PC-3 (cell line): ENCODE measurements around the gene MAIP1. TPM values are rescaled to one million over a fixed set of nuclear protein-coding genes. Genes with fewer than 3 reads are reported as not detected.

Experiments used
- ATAC-seq: fragments of 200-7000 bp; cut with Tn5 transposase; 2 replicates; pipeline ENCODE4 v1.9.1; 2020; ENCODE audit warnings: mild to moderate bottlenecking, moderate library complexity
- BruUV-seq: library from RNA; stranded (reverse); fragments of 400-500 nt; replicated peaks from 2 replicates; lab custom pipeline; 2021; lab: Mats Ljungman, UMichigan
- CTCF ChIA-PET: fragments of 300-600 bp; sonication (Branson Sonifier 250); formaldehyde crosslinking; loops from one replicate; lab custom pipeline; 2022; ENCODE audit warnings: antibody characterized with exemption; lab: Charles Lee
- POLR2A ChIA-PET: fragments of 300-600 bp; sonication (Branson Sonifier 250); formaldehyde crosslinking; loops from one replicate; lab custom pipeline; 2022; ENCODE audit warnings: antibody characterized with exemption; ENCODE audit not compliant: unreplicated experiment; lab: Charles Lee
- DNase-seq: peaks from one replicate; pipeline ENCODE4 v3.0.0-alpha.2; 2015
- H2AFZ ChIP-seq: fragments of 300-600 bp; sonication (generic); 2 replicates; pipeline ENCODE4 v1.6.0; 2016; ENCODE audit warnings: antibody characterized with exemption, low read length
- H3F3A ChIP-seq: fragments of 300-600 bp; sonication (generic); one replicate; pipeline ENCODE4 v1.6.0; 2017; ENCODE audit warnings: antibody characterized with exemption, low read length, control low read depth, mild to moderate bottlenecking; ENCODE audit not compliant: unreplicated experiment
- H3K27ac ChIP-seq: fragments of 300-600 bp; sonication (generic); 2 replicates; pipeline ENCODE4 v1.5.1; 2016; ENCODE audit warnings: mild to moderate bottlenecking, low read length
- H3K27me3 ChIP-seq: fragments of 300-600 bp; sonication (generic); 2 replicates; pipeline ENCODE4 v1.6.1; 2016; ENCODE audit warnings: low read length, mixed read lengths
- H3K36me3 ChIP-seq: fragments of 300-600 bp; sonication (generic); 2 replicates; pipeline ENCODE4 v1.6.1; 2016; ENCODE audit warnings: low read depth, mixed run types, low read length, mixed read lengths
- H3K4me1 ChIP-seq: fragments of 300-600 bp; sonication (generic); 2 replicates; pipeline ENCODE4 v1.5.1; 2016; ENCODE audit warnings: low read length; ENCODE audit not compliant: insufficient read depth
- H3K4me2 ChIP-seq: fragments of 300-600 bp; sonication (generic); 2 replicates; pipeline ENCODE4 v1.6.0; 2016; ENCODE audit warnings: low read length
- H3K4me3 ChIP-seq: fragments of 300-600 bp; sonication (generic); 2 replicates; pipeline ENCODE4 v1.5.1; 2016; ENCODE audit warnings: mild to moderate bottlenecking, low read length, mixed read lengths
- H3K79me2 ChIP-seq: fragments of 300-600 bp; sonication (generic); 2 replicates; pipeline ENCODE4 v1.6.1; 2017; ENCODE audit warnings: low read length, mixed read lengths
- H3K9ac ChIP-seq: fragments of 300-600 bp; sonication (generic); 2 replicates; pipeline ENCODE4 v1.6.0; 2016; ENCODE audit warnings: mild to moderate bottlenecking, low read length
- H3K9me2 ChIP-seq: fragments of 300-600 bp; sonication (generic); replicated peaks from 2 replicates; pipeline ENCODE4 v1.6.1; 2016; ENCODE audit warnings: mixed run types, low read length, mixed read lengths
- H3K9me3 ChIP-seq: fragments of 300-600 bp; sonication (generic); 2 replicates; pipeline ENCODE4 v1.6.1; 2016; ENCODE audit warnings: low read length, mixed read lengths
- H4K20me1 ChIP-seq: fragments of 300-600 bp; sonication (generic); 2 replicates; pipeline ENCODE4 v1.6.1; 2016; ENCODE audit warnings: low read length, mixed read lengths
- CTCF ChIP-seq: fragments of 300-600 bp; sonication (generic); conservative IDR thresholded peaks from 2 replicates; pipeline ENCODE4 v1.5.1; 2017; ENCODE audit warnings: antibody characterized with exemption, low read depth, mild to moderate bottlenecking, low read length
- EZH2 ChIP-seq: fragments of 300-600 bp; sonication (generic); IDR thresholded peaks from one replicate; pipeline ENCODE4 v1.6.1; 2017; ENCODE audit warnings: antibody characterized with exemption, mild to moderate bottlenecking, low read length; ENCODE audit not compliant: unreplicated experiment
- EZH2phosphoT487 ChIP-seq: fragments of 300-600 bp; sonication (generic); IDR thresholded peaks from 2 replicates; pipeline ENCODE4 v1.6.1; 2018; ENCODE audit warnings: mild to moderate bottlenecking, antibody characterized with exemption, low read length, borderline replicate concordance
- intact Hi-C: fragments of 100-400 bp; cut with micrococcal nuclease; formaldehyde crosslinking; loops from 2 replicates; pipeline ENCODE4 v1.9.0; 2023
- total RNA-seq: library from RNA; depleted of rRNA; stranded (reverse); fragments of >200 nt; gene quantifications from 2 replicates; pipeline ENCODE4 v1.2.3, GENCODE V29; 2014

The MAIP1 gene
- total RNA-seq, 1 experiment from 2014 or later: 44.7 TPM

- ChIA-PET CTCF (interaction anchor here (1.6 kb wide), 1 partner anchor 321 kb away, joined by 4 read pairs; no protein-coding TSS in a partner anchor), POLR2A (no interaction called here)
- Histone ChIP-seq H2AFZ (no peak overlapping the region), H3F3A (no peaks in the 10 kb centered on the region), H3K27ac (no peak overlapping the region), H3K9me3 (no peaks in the 10 kb centered on the region), H3K27me3 (no peaks in the 10 kb centered on the region), H3K36me3 (no peaks in the 10 kb centered on the region), H3K79me2 (no peaks in the 10 kb centered on the region), H3K4me3 (no peak overlapping the region), H3K4me2 (no peak overlapping the region), H3K4me1 (peaks cover 3% of the 10 kb centered on the region), H3K9me2 (no peaks in the 10 kb centered on the region), H3K9ac (no peak overlapping the region), H4K20me1 (no peaks in the 10 kb centered on the region)
- no peak for TF ChIP-seq EZH2
- BruUV-seq: no TSS peak
- DNase-seq (no peak), ATAC-seq (no peak)
- intact Hi-C loops: loop anchor here (10.0 kb wide), 1 partner anchor 150 kb away; no protein-coding TSS in a partner anchor
These were observed 29.4 kb downstream of the MAIP1 start for GRCh38 chr2:199984755-199985154.

- Histone ChIP-seq H3K27ac (no peak overlapping the region), H3F3A (no peaks in the 10 kb centered on the region), H3K36me3 (no peaks in the 10 kb centered on the region), H3K9me2 (no peaks in the 10 kb centered on the region), H3K9ac (no peak overlapping the region), H3K9me3 (no peaks in the 10 kb centered on the region), H3K4me3 (no peak overlapping the region), H3K4me1 (no peaks in the 10 kb centered on the region; the same call in 1 of the 2 replicates), H3K27me3 (no peaks in the 10 kb centered on the region), H2AFZ (peak overlapping the region; percentile 84), H3K4me2 (no peak overlapping the region), H3K79me2 (no peaks in the 10 kb centered on the region), H4K20me1 (no peaks in the 10 kb centered on the region)
- ATAC-seq: peak; percentile 90
- intact Hi-C loops: loop anchor here (10.0 kb wide), 1 partner anchor 149 kb away; no protein-coding TSS in a partner anchor
- BruUV-seq: no TSS peak
- ChIA-PET POLR2A (no interaction called here), CTCF (interaction anchor here (0.5 to 1.6 kb wide), 7 partner anchors 10 to 498 kb away, joined by 3 to 5 read pairs (median 3); no protein-coding TSS in a partner anchor)
- peak; percentile 86 for DNase-seq
- TF ChIP-seq CTCF (peak; percentile 88), EZH2phosphoT487 (no peak)
These were observed 30.3 kb downstream of the MAIP1 start for GRCh38 chr2:199985625-199986207.

- DNase-seq: no peak
- H3K27ac ChIP-seq: no peak overlapping the region
- H3K4me3 ChIP-seq: no peak overlapping the region
- H3K36me3 ChIP-seq: no peaks in the 10 kb centered on the region
- H3K4me2 ChIP-seq: no peak overlapping the region
- CTCF ChIA-PET: no interaction called here
- no peak overlapping the region for H3K9ac ChIP-seq
- H3K9me2 ChIP-seq: no peaks in the 10 kb centered on the region; the same call in 1 of the 2 replicates
- no peaks in the 10 kb centered on the region for H3K27me3 ChIP-seq
- no peaks in the 10 kb centered on the region; the same call in 1 of the 2 replicates for H3K4me1 ChIP-seq
- H3F3A ChIP-seq: no peaks in the 10 kb centered on the region
- ATAC-seq: no peak
- no peaks in the 10 kb centered on the region for H3K9me3 ChIP-seq
- no TSS peak for BruUV-seq
- intact Hi-C loops: loop anchor here (10.0 kb wide), 1 partner anchor 147 kb away; no protein-coding TSS in a partner anchor
- POLR2A ChIA-PET: no interaction called here
- TF ChIP-seq EZH2: no peak
- TF ChIP-seq CTCF: no peak
- TF ChIP-seq EZH2phosphoT487: no peak
- no peaks in the 10 kb centered on the region for H3K79me2 ChIP-seq
- H2AFZ ChIP-seq: no peak overlapping the region
- H4K20me1 ChIP-seq: no peaks in the 10 kb centered on the region
These were observed 32.2 kb downstream of the MAIP1 start for GRCh38 chr2:199987586-199987985.
